DMS114 treated with DMSO at 0.1 percent for 48 hours (cell line): ENCODE measurements around the gene RIPK1.

Experiments
- DNase-seq: peaks from one replicate; lab custom pipeline; 2025; ENCODE audit not compliant: unreplicated experiment; lab: John Stamatoyannopoulos, UW

Gene RIPK1

DNA sequence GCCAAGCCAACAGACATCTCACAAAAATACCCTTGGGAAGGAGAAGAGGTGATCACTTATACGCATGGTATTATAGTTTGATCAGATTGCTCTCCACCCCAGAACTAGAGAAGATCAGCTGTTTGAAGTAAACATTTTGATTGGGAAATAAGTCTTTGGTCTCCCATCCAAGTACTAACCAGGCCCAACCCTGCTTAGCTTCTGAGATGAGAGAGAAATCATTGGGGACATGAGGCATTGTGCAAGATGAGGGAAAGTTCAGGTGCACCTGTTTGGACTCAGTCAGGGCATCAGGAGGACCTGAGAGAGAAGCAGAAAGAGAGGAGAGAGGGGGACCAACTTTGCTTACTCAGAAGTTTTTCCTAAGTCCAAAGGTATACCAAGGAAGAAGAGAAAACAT lies 11.4 kb downstream of the RIPK1 start:
- no peak for DNase-seq

DNA sequence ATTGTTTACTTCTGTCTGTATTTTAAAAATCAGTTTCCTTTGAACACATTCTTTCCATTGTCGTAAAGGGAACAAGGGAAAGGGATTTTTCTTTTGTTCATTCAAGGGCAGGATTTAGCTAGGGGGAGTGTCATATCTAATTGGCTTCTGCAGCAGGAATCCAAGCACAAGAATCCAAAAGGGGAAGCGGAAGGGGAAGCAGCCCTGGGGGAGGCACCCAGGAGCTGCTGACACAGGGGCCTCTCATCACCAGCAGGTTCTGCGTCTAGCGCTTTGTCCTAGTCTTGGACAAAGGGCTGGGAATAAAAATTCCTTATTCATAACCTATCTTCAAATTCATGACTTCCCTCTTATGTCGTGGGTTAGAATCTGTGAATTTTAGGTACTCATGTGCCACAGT lies 13.7 kb downstream of the RIPK1 start:
- no peak for DNase-seq

DNA sequence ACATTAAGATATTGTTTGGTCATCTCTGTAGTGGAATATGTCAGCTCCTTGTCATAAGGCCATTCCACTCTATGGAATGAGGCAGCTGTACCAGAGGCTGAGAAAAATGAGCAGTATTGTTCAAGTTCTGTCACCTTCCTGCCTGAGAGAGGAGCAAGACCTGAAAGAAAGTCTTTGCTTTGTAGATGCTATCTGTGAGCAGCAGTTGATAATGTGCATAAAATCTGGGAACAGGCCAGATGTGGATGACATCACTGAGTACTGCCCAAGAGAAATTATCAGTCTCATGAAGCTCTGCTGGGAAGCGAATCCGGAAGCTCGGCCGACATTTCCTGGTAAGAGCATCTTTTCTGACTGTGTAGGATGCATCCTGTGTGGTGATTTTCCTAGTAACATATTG lies 16.8 kb downstream of the RIPK1 start:
- no peak for DNase-seq

DNA sequence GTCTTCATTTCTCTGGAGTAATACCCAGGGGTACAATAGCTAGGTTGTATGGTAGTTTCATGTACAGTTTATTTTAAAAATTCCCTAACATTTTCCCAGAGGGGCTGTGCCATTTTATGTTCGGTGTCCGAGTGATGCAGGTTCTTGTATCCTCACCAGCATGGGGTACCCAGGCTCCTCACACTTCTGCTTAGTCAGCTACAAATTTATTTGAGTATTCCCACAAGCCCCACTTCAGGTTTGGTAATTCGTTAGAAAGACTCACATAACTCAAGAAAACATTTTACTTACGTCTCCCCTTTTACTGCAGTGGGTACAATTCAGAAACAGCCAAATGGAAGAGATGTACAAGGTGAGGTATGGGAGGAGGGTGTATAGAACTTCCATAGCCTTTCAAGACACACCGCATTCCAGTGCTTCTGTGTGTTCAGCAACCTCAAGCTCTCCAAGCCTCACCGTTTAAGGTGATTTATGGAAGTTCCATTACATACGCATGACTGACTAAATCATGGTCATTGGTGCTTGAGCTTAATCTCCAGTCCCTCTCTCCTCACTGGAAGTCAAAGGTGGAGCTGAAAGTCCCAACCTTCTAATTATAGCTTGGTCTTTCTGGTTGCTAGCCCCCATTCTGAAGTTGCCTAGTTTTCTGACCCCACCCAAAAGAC lies 18.1 kb downstream of the RIPK1 start:
- no peak for DNase-seq

DNA sequence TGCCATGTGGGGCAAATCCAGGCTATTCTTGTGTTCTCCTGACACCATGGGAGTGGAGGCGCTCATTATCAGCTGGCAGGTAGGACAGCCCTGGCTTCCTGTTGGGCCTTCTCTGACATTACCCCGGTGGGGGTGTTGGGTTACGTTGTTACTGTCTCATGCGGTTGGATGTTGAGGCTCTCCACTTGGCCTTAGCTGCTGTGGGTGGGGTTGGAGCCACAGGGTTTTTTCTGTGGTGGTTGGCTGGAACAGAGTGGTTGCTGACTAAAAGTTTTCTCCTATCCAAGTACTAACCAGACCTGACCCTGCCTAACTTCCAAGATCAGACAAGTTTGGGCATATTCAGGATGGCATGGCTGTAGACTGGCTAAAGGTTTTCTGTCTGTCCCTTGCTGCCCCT lies 20.2 kb downstream of the RIPK1 start:
- no peak for DNase-seq

DNA sequence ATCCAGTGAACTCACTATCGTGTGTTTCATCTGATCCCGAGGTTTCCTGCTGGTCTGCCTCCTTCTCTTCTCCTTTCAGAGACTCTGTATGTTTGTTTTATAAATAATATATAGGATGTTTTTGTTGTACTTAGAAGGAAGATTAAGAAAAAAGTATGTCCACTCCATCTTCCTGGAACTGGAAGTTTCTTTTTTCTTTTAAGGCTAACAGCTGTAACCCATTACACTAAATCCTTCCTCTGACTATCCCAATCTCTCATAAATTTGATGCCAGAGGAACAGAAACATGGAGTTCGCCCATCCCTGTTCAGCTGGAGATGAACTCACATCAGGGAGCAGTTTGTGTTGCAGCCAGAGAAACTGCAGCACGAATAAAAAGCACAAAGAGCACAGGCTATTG lies 20.7 kb downstream of the RIPK1 start:
- DNase-seq: no peak

DNA sequence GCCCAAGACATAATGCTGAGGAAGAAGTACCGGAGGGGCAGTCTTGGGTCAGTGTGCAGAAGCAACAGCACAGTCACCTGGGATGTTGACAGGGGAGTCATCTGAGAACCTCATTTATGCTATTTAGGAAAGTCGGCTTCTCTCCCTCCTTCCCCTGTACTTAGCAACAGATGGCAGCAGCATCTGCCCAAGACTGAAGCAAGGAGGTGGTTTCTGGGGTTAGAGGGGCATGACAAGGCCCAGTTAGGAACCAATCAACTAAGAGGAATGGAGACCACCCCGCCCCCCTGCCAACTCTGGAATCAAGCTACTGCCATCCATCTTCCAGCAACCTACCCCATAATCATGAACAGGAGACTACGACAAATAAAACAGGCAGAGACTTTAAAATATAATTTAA lies 21.7 kb downstream of the RIPK1 start:
- no peak for DNase-seq

DNA sequence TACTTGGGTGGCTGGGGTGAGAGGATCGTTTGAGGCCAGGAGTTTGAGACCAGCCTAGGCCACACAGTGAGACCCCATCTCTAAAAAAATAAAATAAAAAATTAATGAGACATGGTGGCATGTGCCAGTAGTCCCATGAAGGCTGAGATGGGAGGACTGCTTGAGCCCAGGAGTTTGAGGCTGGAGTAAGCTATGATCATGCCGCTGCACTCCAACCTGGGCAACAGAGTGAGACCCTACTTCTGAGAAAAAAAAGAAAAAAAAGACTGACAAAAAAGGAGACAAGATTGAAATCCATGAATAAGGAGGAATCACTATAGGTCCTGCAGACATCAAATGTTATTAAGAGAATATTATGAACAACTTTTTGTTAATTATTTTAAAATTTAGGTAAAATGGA lies 26.5 kb downstream of the RIPK1 start:
- DNase-seq: no peak

DNA sequence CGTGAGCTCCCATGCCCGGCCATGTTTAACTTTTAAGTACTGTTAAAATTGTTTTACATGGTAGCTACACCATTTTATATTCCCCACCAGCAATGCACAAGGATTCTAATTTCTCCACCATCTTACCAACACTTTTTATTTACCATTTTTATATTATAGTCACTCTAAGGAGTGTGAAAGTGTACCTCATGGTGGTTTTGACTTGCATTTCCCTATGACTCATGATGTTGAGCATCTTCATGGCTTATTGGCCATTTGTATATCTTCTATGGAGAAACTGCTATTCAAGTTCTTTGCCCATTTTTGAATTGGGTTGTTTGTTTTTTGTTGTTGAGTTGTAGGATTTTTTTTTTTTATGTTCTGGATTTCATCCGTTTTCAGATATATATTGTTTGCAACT lies 34.6 kb downstream of the RIPK1 start:
- no peak for DNase-seq

DNA sequence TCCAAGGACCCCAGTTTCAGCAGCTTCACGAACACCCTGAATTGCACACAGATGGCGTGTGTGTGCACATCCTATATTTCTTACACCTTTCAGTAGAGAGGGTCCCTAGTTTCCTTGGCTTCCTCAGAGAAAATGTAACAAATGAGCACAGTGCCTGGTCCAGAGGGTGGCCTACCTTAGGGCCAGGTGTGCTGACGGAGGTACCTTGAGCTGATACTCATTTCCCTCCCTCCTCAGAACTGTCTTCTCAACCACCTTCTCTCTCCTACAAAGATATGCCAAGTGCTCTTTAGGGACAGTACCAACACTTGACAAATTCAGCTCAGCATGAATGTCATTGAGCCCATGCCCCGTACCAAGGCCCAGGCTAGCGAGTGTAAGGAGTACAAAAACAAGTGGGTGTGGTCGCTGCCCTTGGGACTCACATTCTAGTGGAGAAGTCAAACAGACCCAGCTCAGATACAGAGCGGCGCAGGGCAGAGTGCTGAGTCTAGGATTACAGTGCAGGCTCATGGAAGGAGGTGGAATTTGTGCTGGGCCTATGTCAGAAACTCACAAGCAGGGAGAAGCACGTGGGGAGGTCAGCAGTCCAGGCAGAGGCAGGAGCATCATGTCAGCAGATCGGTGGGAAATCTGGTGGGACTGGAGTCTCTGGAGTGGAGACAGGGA lies 40.6 kb downstream of the RIPK1 start:
- no peak for DNase-seq

DNA sequence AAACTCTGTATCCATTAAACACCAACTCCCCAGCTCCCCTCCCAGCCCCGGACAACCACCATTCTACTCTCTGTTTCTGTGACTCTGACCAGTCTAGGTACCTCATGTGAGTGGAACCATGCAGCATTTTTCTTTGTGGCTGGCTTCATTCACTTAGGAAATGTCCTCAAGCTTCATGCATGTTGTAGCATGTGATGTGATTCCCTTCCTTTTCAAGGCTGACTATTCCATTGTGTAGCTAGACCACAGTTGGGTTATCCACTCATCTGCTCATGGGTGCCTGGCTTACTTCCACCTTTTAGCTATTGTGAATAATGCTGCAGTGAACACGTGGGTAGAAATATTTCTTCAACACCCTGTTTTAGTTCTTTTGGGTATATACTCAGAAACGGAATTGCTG lies 41.5 kb downstream of the RIPK1 start:
- no peak for DNase-seq

DNA sequence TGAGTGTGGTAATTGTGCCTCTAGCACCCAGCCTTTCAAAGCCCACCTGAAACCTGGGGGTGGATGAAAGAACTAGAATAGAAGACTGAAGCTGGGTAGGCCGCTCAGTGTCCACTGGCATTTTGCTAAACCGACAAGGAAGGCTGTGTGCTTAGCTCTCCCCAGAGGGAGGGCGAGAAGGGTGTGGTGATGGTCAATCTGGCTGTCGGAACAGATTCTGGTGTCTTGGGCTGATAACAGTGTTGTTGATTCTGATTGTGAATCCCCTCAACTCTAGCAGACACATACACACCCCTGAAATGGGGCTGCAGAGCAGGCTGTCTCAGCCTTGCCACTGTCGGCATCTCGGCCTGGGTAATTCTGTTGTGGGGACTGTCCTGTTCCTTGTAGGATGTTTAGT lies 46.1 kb downstream of the RIPK1 start:
- DNase-seq: no peak

DNA sequence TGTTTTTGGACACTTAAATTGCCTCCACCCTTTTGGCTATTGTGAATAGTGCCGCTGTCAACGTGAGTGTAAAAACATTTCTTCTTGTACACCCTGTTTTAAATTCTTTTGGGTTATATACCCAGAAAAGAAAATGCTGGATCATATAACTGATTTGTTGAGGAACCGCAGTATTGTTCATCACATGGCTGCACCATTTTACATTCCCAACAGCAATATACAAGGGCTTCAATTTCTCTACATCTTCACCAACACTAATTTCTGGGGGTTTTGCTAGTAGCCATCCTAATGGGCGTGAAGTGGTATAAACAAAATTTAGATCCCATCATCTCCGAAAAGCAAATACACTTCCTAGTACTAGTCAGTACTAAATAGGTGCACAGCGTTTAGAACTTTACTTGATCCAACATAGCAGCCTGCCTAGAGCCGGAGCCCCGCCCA lies 49.6 kb downstream of the RIPK1 start:
- DNase-seq: peak; percentile 86

DNA sequence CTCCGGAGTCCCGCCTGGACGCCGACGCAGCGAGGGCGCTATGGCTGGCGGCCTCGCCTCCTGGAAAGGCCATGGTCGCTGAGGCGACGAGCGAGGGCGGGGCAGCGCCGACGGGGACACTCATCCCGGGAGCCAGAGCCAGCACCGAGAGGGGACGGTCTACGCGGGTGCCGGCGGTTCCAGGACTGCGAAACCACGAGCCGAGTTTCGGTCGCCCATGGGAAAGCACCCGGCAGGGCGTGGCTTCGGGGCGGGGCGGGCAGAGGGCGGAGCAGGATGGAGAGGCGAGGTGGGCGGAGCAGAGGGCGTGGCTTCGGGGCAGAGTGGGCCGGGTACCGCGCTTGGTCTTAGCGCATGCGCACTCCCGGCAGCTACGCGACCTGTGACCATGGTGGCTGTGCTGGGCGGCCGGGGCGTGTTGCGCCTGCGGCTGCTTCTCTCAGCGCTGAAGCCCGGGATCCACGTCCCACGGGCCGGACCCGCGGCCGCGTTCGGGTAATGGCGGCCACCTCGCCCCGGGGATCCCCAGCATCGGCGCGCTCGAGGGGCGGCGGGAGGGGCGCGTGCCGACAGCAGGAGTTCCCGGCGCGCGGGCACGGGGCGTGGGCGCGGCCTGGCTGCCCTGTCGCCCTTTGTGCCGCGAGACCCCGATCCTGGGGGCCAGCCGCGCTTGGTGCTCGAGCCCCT lies 50.2 kb downstream of the RIPK1 start, which contains the start of gene BPHL:
Gene BPHL, plus strand, starts transcription at position 359 of the 687 bp plus-strand sequence. Its CDS starts 30 bp downstream, at position 389.
- peak; percentile 89 for DNase-seq

DNA sequence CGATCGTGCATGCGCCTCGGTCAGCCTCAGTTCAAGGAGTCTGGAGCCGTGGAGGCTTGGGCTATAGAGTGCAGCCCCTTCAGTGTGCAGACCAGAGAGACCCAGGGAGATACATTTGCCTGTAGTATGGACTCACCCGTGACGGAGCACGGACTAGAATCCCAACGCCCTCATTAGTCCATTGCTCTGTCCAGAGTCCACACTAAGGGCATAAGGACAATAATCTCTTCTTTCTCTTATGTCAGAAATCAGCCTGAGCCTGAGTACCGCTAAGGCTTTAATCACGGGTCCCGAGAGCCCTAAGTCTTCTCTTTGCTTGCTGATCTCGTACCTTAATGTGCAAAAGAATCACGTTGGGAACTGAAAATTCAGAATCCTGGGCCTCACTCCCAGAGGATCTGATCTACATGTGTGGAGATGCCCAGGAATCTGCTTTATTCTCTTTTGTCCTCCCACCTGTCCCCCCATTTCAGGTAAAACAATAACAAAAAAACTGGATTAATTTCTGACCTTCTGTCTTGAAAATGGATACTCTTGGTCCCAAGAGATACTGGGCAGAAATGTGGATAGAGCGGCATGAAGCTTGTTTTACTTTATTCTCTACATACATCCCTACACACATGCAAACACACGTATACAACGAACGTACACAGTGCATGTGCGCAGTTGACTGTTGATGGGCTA lies 50.9 kb downstream of the RIPK1 start:
- no peak for DNase-seq

DNA sequence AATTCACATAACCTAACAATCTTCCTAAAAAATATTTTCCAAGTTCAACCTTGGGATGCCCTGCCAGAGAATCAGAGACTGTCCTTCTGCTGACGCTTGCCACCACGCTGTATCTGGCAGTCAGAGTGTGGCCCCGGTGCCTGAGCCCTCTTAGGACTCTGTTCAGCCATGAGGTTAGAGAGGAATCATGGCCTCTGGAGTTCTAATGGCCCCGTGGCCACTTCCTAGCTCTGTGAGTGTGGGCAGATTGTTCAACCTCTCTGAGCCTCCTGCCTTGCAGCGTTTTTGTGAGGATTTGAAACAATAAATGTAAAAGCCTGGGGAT lies 52.4 kb downstream of the RIPK1 start:
- DNase-seq: no peak

DNA sequence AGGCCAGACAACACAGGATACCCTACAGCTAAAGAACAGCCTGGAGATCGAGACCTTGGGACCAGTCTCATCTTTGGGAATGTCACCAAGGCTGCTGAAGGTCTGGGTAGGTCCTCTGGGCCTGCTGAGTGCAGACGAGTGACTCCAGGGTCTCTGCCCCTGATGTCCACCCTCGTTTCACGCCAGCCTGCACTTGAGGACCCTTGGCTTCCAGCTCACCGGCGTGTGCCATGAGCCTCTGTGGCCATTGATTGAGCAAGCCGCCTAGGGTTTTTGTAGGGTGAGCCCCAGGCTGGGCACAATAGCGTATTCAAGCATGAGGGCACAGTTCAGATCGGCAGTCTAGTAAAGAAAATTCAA lies 54.5 kb downstream of the RIPK1 start:
- DNase-seq: no peak

DNA sequence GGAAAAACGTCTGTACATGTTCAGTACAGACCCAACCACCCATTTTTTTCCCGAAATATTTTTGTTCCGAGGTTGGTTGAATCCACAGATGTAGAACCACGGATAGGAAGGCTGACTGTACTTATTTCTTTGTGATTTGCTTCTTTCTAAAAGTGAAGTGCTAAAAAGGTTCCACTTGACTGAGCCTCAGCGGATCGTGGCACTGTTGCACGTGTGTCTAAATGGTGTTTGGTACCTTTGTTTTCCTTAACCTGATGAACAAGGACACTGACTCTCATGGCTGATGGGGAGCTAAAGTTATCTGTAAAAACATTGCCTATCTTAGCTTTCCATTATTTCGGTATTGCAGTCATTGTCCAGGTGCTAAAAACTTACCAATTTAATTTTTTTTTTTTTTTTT lies 56.4 kb downstream of the RIPK1 start:
- DNase-seq: no peak

DNA sequence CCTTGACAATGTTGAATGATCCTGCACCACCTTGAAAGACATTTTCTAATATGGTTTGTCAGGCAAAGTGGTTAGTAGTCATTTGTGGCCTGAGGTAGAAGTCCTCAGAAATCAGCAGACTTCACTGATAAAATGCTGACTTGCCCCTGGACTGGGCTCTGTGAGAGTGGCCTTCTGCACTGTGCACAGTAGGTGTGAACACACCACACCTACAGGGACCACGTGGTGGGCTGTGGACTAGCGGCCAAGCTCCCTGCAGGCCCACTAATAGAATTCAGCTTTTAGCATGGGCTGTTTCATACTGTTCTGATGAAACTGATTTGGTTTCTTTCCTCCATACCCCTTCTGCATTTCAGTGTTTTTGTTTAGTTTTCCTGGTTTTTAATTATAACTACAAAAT lies 57.5 kb downstream of the RIPK1 start:
- no peak for DNase-seq

DNA sequence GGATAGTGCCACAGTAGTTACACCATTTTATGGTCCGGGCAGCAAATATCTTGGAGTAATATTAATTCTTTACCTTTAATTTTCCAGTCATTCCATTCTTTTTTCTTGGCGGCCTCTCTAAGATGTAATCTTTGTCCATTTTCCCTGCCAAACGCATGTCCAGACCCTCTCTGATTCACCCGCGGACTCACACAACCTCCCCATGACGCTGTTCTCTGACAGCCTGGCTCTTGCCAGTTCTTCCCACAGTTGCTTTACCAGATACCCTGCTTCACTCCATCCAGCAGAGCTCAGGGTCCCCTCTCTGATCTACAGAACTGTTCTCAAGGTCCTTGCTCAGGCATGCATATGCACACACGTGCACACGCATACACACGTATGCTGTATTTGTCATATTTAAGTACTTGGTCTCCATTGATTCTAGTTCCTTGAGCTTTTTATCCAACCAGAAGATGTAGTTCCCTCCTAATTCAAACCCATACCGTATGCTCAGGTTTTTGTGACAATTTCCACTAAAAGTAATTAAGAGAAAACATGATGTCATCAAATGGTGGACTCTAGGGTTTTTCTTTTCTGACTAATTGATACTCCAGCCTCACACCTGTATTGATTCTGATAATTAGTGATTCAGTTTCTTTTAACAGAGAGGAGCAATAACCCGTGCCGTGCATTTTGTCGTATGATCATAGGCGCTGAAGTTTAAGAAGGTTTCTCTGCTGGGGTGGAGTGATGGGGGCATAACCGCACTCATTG lies 60.2 kb downstream of the RIPK1 start:
- no peak for DNase-seq

DNA sequence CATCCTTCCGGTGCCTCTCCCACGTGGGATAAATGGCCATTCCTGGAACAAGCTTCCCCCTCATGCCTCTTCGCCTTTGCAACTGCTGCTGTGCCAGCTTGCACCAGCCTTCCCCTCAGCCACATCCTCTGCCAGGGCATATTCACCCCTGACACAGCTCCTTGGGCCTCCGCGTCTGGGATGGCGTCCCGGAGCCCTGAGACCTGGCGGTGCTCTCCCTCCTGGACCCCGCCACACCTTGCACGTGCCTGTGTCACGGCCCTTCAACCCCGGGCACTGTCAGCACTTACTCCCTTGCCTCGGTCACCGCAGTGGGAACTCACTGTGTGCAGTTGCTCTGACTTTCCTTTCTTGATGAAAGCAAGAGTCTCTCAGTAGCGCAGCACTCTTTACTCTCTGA lies 63.4 kb downstream of the RIPK1 start:
- DNase-seq: no peak
